Activated T-helper 1 cell treated with Interleukin-2 at 50 U/mL for 16 hours (primary cell): ENCODE results near the gene ITIH1.

Experiments
- DNase-seq: peaks from one replicate; pipeline ENCODE4 v3.0.0-alpha.2; 2020; ENCODE audit warnings: low read depth

Gene ITIH1

GRCh38 chr3:52841211-52841980 lies 64.0 kb downstream of the ITIH1 start:
- DNase-seq = no peak
